Activated T-cell treated with anti-CD3 and anti-CD28 coated beads for 24 hours (primary cell): ENCODE results near the gene CBX2.

Source experiments
- DNase-seq: peaks from one replicate; pipeline ENCODE4 v3.0.0-alpha.2; 2020; ENCODE audit warnings: low read depth

The CBX2 gene

GRCh38 chr17:79829457-79829856 lies 51.5 kb downstream of the CBX2 start:
- DNase-seq = no peak

GRCh38 chr17:79830303-79830702 lies 52.4 kb downstream of the CBX2 start:
- DNase-seq = no peak

DNA sequence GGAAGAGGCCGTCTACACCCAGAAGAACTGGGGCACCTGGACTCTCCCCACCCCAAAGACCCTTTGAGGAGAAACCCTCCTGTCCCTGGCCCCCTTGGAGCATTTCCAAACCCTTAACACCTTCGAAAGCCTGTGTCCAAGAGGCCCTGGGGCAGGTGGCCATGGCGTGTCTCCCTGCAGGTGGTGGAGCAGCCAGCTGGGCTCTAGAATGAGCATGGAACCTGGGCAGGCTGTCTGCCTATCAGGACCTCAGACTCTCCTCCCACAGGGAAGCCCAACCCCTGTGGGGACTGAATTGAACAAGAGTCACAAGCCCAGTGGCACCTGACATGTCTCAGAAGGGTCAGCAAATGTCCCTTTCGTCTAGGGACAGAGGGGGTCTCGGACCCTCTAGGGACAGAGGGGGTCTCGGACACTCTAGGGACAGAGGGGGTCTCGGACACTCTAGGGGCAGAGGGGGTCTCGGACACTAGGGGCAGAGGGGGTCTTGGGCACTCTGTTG lies 52.9 kb downstream of the CBX2 start:
- DNase-seq = no peak

- no peak for DNase-seq
Observed at GRCh38 chr17:79831265-79832217, 53.6 kb downstream of the CBX2 start.

DNA sequence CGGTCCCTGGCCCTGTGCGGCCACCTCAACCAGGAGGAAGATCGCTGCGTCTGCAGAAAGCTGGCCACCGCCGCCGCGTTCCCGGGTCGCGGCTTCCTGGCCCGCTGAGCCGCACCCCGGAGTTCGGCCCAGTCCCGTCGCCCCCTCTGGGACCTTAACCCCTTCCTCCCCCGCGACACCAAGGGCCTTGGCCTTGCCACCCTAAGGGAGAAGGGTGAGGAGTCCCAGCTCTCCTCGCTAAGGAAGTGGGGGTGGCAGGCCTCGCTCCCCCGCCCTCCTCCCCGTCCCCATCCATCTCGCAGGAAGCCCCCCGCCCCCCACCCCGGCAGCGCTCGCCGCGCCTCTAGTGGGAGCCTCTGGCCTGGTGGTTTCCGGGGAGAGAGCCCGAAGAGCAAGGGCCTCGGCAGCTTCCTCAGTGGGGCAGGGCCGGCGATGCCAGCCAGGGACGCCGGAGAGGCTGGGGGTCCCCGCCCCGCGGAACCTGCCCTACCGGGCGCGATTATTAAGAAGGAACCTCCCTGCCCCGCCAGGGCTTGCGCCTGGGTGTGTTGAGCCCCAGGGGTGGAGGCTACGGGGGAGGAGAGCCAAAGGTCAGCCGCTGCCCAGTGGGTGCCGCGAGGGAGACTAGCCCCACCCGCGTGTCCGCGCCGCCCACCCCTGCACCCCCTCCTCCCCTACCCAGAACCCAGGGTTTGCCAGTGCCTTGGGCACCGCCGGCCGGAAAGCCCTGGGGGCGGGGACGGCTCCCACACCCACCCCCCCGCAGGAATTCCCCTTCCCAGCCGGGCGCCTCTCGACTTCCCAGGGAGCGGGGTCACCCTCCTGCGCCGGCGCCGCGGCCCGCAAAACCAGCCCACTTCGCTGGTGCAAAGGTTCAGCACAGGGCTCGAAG lies 54.5 kb downstream of the CBX2 start:
- DNase-seq = no peak

GRCh38 chr17:79833110-79833450 lies 55.1 kb downstream of the CBX2 start:
- DNase-seq = no peak

- DNase-seq = no peak
Observed at GRCh38 chr17:79833744-79834564, 56.0 kb downstream of the CBX2 start.

- no peak for DNase-seq
Observed at GRCh38 chr17:79834565-79835469, 56.9 kb downstream of the CBX2 start.

DNA sequence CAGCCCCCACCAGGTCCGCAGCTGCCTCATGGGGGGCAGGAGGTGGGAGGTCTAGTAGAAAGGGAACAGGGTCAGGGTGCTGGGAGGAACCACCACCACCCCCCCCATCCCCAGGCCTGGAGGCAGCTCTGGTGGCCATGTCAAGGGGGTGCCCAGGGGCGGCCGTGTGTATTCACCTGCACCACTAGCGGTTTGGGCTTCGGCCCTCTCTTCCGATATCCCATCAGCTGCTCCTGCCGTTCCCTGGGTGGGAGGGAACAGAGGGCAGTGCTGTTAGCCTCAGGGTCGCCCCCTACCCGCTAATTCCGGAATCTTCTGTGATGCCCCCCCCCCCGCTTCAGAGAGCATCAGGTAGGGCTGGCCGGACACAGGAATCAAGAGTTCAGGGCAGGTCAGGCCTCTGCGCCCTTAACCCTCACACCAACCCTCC lies 57.5 kb downstream of the CBX2 start:
- DNase-seq = no peak

- no peak for DNase-seq
Observed at GRCh38 chr17:79835953-79836509, 58.1 kb downstream of the CBX2 start.

DNA sequence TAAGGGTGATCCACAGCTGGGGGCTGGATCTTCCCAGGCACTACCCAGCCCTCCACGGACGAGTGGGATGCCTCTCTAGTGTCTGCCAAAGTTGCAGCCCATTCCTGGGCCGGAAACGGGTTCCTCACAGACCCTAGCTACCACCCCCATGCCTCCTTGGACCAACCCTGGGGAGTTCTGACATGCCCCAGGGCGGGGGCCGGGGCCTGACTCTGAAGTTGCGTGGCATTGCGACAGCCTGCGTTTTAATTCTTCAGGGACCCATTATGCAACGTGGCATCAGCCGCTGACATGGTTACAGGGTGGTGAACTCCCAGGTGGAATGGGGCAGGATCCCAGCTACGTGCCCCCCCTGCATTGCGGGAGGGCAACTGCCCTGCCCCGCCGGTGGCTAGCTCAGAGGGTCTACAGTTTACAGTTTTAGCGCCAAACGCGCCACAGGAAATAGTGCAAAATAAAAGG lies 58.6 kb downstream of the CBX2 start:
- no peak for DNase-seq

GRCh38 chr17:79836972-79837887 lies 59.3 kb downstream of the CBX2 start:
- DNase-seq = peak; percentile 24
